Measurements from ENCODE around the gene HDAC4.

GRCh38 chr2:239111401-239112100, 289.3 kb downstream of the HDAC4 start:
- no peak for TF ChIP-seq SUZ12 (IDR thresholded peaks at IDR 0.05; ENCODE audit: extremely low read depth, insufficient read depth, insufficient read length)
- no peak for TF ChIP-seq YY1 (IDR thresholded peaks at IDR 0.05; ENCODE audit: insufficient read depth, insufficient read length)
- no peak for TF ChIP-seq ZNF274 (IDR thresholded peaks at IDR 0.05; ENCODE audit: low read depth, low read length)
